ENCODE measurements around the gene ZNRD2.
A peak's percentile ranks its signal among the peaks of the same experiment; 100 is the strongest.

ZNRD2 gene

GRCh38 chr11:65610404-65610803, 40.1 kb downstream of the ZNRD2 start:
- no peak for DNase-seq (ENCODE audit: low spot score)

- DNase-seq (ENCODE audit: low spot score), result no peak
These were observed 40.9 kb downstream of the ZNRD2 start for GRCh38 chr11:65611028-65611757.

- DNase-seq (ENCODE audit: low spot score), result no peak
These were observed 41.7 kb downstream of the ZNRD2 start for GRCh38 chr11:65611758-65612603.

- no peak for DNase-seq (ENCODE audit: low spot score)
These were observed 42.4 kb downstream of the ZNRD2 start for GRCh38 chr11:65612691-65613090.

- no peak for DNase-seq (ENCODE audit: low spot score)
These were observed 43.0 kb downstream of the ZNRD2 start for GRCh38 chr11:65613091-65613928.

- peak; percentile 100 for DNase-seq (ENCODE audit: low spot score)
These were observed 45.1 kb downstream of the ZNRD2 start, which contains the start of gene PCNX3 for GRCh38 chr11:65615229-65615949. Gene PCNX3 (plus strand): TSS chr11:65615776. CDS start chr11:65616312, 536 bp downstream.

- DNase-seq (ENCODE audit: low spot score), result no peak
These were observed 45.8 kb downstream of the ZNRD2 start for GRCh38 chr11:65615950-65616574.

GRCh38 chr11:65616575-65617001, 46.3 kb downstream of the ZNRD2 start:
- no peak for DNase-seq (ENCODE audit: low spot score)

- DNase-seq (ENCODE audit: low spot score), result no peak
These were observed 47.0 kb downstream of the ZNRD2 start for GRCh38 chr11:65617136-65617850.

- no peak for DNase-seq (ENCODE audit: low spot score)
These were observed 47.9 kb downstream of the ZNRD2 start for GRCh38 chr11:65617990-65618751.

- DNase-seq (ENCODE audit: low spot score), result no peak
These were observed 48.5 kb downstream of the ZNRD2 start for GRCh38 chr11:65618763-65619162.

GRCh38 chr11:65619281-65619928, 49.1 kb downstream of the ZNRD2 start:
- no peak for DNase-seq (ENCODE audit: low spot score)

GRCh38 chr11:65620666-65621065, 50.4 kb downstream of the ZNRD2 start:
- DNase-seq (ENCODE audit: low spot score), result no peak

- DNase-seq (ENCODE audit: low spot score), result no peak
These were observed 51.2 kb downstream of the ZNRD2 start for GRCh38 chr11:65621460-65621859.
